HG03342 (cell line): ENCODE measurements around the gene HSBP1L1.

Source experiments
- ATAC-seq: cut with Tn5 transposase; IDR thresholded peaks from one replicate; pipeline ENCODE4 v1.9.1; 2021; ENCODE audit warnings: mild to moderate bottlenecking, moderate library complexity; ENCODE audit not compliant: unreplicated experiment

The HSBP1L1 gene

DNA sequence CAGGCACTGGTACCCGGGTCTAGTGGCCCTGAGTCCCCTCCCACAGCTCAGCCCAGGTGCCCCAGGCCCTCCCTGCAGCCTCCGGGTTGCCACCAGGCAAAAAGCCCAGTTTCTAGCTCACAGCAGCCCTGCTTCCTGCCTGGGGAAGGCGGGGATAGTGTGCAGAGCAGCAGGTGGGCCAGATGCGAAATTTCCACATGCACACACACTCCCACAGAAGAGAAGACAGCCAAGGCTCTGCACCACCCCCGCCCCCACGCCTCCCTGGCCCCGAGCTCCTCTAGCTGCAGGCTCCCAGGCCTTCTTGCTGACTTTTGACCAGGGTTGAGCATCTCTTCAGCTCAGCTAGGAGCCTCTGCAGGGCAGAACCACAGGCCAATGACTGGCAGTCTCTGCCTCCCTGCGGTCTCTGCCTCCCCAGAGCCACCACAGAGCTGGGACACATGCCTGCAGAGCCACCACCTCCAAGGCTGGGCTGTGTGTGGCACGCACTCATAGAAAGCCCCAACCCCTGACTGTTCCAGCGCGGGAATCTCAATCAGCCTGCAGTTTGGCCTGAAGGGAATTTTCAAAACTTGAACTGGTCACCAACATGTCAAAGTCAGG is 20.2 kb upstream of the HSBP1L1 start:
- peak; percentile 30 for ATAC-seq

GRCh38 chr18:79944746-79945117 is 19.7 kb upstream of the HSBP1L1 start:
- ATAC-seq: no peak

GRCh38 chr18:79945118-79946042 is 19.1 kb upstream of the HSBP1L1 start:
- ATAC-seq: no peak

DNA sequence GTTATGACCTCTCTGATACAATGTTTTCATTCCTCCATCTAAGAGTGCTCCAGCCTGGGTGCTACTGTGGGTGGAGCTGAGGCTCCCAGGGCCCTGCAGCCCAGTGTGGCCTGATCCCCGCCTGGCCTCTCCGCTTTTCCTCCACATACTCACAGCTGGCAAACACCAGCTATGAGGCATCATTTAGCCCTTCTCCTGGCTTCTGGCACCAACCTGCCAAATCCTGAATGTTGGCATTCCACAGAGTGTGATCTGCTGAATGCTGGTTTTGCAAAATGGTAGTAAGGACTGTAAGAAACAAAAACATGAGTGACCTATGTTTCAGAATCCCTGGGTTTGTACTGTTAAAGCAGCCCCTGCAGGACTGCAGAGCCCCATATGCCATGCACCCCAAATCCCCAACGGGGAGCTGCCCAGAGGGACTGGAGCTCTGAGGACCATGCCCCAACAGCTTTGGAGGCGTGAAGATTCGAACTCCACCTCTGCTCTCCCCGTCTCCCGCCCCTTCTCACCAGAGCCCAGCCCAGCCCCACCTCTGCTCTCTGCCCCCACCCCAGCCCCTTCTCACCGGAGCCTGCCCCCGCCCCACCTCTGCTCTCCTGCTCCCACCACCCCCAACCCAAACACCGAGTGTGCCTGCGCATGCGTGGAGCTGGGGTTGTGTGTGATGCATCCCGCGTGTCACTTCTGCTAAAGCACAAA is 17.2 kb upstream of the HSBP1L1 start:
- no peak for ATAC-seq

DNA sequence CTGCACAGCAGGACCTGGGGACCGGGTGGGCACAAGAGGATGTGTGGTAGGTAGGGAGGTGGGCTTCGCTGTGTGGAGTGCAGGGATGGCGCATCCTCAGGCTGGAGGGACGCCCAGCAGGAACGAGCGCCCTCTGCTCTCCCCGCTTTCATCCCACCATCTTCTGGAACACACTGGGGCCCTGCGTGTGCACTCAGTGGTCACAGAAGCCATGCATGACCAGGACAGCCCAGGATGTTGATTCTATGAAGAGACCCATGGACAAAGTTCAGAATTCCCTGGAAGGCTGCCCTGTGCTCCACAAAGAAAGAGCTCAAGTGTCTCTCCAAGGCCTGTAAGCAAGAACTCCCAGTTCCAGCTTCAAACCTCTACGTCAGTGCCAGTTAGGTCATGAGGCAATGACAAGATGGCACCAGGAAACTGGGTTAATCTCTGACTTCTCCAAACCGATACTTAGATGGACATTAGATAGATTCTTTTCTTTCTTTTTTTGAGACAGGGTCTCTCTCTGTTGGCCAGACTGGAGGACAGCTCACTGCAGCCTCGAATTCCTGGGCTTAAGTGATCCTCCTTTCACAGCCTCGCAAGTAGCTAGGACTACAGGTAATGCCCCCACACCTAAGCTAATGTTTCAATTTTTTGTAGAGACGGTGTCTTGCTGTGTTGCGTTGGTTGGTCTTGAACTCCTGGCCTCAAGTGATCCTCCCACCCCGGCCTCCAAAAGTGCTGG is 16.4 kb upstream of the HSBP1L1 start:
- ATAC-seq: no peak

GRCh38 chr18:79948719-79949411 is 15.6 kb upstream of the HSBP1L1 start:
- ATAC-seq: no peak

- peak; percentile 25 for ATAC-seq
Measured at GRCh38 chr18:79949697-79950487, 14.6 kb upstream of the HSBP1L1 start.

GRCh38 chr18:79950515-79951341 is 13.7 kb upstream of the HSBP1L1 start:
- ATAC-seq: no peak

DNA sequence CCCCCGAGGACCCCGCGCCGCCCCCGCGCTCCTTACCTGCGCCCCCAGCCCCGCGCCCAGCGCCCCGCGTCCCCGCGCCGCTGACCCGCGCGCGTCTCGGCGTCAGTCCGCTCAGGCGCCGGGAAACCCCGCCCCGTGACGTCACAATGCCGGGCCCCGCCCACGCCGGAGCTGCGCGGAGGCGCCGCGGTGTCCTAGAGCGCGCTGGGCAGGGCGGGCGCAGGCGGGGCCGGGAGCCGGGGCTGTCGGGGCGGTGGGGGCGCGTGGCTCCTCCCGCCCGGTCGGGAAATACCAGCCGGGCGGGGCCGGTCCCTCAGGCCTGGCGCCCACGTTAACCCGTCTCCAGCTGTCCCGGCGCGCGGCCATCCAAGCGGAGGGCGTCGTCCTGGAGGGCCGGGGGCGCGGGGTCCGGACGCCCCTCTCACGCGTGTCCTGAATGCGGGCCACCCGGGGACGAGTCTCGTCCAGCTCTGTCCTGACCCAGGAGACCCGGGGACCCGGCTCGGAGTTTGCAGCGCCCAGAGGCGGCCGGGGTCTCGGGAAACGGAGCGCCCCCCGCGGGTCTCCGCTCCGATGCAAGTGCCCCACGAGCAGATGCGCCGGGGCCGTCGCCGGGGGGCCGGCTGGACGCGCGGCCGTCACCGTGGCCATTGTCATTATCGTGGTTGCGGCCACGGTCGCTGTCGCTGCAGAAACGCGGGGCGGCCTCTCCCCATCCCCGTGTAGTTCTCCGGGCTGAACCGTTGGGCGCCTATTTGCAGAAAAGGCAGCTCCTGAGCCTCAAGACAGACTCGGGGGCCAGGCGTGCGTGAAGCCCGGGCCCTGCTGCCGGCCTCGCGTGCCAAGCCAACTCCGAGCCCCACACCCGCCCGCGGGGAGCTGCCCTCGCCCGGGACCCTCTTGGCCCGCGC is 12.6 kb upstream of the HSBP1L1 start, which contains the start of gene SLC66A2:
TSS of gene SLC66A2 (minus strand) at position 109 of the 911 bp plus-strand sequence. CDS start 727 bp downstream, outside the sequence.
- peak; percentile 85 for ATAC-seq

GRCh38 chr18:79952456-79952995 is 11.9 kb upstream of the HSBP1L1 start:
- ATAC-seq: no peak

- ATAC-seq: no peak
Measured at GRCh38 chr18:79952996-79953559, 11.4 kb upstream of the HSBP1L1 start.

GRCh38 chr18:79953971-79954651 is 10.3 kb upstream of the HSBP1L1 start:
- ATAC-seq: no peak

DNA sequence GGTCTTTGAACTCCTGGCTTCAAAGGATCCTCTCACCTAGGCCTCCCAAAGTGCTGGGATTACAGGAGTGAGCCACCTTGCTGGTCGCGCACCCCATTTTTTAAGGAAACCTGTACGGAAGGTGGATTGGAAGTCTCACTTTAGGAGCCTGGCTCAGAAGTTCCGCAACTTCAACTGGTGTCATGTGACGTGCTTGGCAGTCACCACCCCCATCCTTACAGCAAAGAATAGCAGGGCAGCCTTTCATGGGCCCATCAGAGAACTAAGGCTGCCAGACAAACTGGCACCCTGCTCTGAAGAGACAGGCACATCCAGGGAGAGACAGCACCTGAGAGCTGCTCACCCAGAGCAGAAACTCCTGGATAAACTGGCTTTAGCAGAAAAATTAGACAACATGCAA is 9.7 kb upstream of the HSBP1L1 start:
- no peak for ATAC-seq

- ATAC-seq: no peak
Measured at GRCh38 chr18:79955302-79956075, 9.0 kb upstream of the HSBP1L1 start.

DNA sequence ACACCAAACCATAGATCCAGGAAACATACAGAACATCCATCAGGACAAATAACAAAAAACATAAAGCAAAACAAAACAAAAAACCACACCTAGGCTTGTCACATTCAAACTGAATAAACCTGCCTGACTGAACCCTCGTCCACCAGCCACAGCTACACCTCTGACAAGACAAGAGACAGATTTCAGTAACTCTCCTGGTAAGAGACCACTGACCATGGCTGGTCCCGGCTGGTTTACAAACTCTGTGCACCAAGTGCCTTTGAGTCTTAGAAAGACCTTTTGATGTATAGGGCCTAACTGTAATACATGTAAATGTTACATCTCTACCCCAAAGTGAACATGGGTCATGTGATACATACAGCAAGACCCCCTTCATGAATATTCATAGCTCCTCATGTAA is 8.2 kb upstream of the HSBP1L1 start:
- no peak for ATAC-seq

DNA sequence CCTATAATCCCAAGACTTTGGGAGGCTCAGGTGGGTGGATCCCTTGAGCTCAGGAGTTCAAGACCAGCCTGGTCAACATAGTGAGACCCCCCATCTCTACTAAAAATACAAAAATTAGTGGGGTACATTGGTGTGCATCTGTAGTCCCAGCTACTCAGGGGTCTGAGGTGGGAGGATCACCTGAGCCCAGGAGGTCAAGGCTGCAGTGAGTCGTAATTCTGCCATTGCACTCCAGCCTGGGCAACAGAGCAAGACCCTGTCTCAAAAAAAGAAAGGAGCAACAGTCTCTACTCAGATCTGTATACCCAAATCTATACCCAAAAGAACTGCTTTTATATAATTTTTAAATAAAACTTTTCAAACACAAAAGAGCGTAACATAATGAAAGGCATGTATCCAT is 5.5 kb upstream of the HSBP1L1 start:
- ATAC-seq: no peak
